Breast epithelium (tissue), 3 donors: ENCODE measurements around the gene FAM168B.
A peak's percentile ranks its signal among the peaks of the same experiment; 100 is the strongest.

Source experiments
- CTCF ChIP-seq, 3 donors: fragments of 450-650 bp; IDR thresholded peaks; one replicate each; pipeline ENCODE4 v1.5.1; 2016 to 2017; ENCODE audit warnings: antibody characterized with exemption in 3 of 3, mild to moderate bottlenecking in 3 of 3, moderate library complexity in 3 of 3
- POLR2AphosphoS5 ChIP-seq, 3 donors: sonication (generic); formaldehyde crosslinking; IDR thresholded peaks; one replicate each; pipeline ENCODE4 v1.6.1; 2017; ENCODE audit warnings: antibody characterized with exemption in 3 of 3

DNA sequence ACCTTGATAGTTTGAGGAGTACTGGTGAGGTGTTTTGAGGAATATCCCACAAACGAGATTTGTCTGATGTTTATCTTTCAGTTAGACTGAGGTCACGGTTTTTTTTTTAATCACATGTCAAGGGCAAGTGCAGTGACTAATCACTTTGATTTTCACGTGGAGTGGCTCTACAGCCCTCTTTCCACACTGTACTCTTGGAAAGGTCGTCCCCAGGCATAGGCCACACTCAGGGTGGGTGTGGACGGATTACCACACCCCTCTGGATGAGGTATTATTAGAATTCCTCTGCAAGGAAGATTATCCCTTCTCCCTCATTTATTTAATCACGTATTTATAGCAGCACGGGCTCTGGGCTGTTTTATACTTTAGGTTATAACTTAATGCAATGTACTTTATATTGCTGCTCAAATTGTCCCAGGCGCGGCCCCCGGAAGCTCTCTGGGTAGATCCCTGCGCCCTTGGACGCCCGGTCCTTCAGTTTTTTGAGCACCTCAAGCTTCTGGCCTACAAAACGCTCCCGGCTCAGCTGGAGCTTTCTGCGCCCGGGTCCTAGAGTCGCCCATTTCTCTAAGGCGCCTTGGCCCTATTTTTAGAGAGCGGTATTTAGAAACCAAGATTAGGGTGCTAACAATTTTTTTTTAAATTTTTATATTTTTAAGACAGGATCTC, 11.4 kb upstream of the FAM168B start:
- TF ChIP-seq CTCF (IDR thresholded peaks at IDR 0.05) = no peak
- TF ChIP-seq POLR2AphosphoS5 (IDR thresholded peaks at IDR 0.05) = peak in 1 of 3 donors; percentile 63
